ENCODE results near the gene DUSP9.

The DUSP9 gene

DNA sequence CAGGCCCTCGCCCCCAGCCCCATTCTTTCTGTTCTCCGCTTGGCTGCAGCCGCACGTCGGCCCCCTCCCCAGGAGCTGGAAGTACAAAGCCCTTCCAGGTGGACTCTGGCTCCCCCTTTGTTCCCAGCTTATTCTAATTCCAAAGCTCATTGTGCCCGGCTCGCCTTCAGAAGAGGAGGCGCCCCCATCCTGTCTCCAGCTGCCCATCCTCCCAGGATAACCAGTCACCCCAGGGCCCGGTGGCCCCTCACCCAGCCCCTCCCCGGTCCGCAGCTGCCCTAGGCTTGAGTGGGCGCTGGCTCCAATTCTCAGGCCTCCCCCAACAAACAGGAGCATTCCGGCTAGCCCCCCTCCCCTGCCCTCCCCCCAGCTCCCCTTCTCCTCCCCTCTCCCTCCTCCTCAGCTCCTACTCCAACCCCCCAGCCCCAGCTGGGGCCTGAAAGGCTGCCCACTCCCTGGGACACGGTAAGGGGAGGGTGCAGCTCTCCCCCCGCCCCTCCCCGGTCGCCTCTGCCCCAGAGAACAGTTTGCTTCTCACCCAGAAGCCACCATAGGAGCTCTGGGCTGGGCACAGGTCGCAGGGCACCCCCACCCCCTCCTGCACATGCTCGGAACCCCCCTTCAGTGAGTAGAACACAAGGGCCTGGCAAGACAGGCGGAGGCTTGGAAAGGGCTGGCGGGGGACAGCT lies 37.6 kb downstream of the DUSP9 start:
- no peak overlapping the region for H3K4me3 ChIP-seq
- H3K27ac ChIP-seq: no peak overlapping the region
- peak; percentile 33 for DNase-seq (ENCODE audit: low spot score)
- TF ChIP-seq, protein P1, sequence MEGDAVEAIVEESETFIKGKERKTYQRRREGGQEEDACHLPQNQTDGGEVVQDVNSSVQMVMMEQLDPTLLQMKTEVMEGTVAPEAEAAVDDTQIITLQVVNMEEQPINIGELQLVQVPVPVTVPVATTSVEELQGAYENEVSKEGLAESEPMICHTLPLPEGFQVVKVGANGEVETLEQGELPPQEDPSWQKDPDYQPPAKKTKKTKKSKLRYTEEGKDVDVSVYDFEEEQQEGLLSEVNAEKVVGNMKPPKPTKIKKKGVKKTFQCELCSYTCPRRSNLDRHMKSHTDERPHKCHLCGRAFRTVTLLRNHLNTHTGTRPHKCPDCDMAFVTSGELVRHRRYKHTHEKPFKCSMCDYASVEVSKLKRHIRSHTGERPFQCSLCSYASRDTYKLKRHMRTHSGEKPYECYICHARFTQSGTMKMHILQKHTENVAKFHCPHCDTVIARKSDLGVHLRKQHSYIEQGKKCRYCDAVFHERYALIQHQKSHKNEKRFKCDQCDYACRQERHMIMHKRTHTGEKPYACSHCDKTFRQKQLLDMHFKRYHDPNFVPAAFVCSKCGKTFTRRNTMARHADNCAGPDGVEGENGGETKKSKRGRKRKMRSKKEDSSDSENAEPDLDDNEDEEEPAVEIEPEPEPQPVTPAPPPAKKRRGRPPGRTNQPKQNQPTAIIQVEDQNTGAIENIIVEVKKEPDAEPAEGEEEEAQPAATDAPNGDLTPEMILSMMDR (IDR thresholded peaks at IDR 0.05): no peak

DNA sequence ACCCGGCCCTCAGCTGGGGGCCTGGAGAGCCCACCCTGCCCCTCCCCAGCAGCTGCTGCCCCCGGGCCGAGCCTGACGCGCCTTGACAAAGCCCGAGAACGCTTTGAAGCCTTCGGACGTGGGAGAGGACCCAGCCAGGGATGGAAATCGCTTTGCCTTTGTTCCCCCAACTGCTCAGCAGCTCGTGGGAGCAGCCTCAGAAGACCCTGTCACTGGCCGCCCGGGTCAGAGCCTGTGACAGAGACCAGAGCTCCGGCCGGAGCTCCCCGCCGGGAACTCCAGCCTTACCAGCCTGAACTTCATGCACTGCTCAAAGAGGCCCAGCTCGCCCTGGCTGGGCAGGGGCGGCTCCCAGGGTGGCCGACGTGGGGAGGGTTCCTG lies 38.1 kb downstream of the DUSP9 start:
- DNase-seq (ENCODE audit: low spot score): peak; percentile 60
- Histone ChIP-seq H3K4me3 (no peak overlapping the region), H3K27ac (no peak overlapping the region)
- TF ChIP-seq, protein P1 (IDR thresholded peaks at IDR 0.05): no peak

GRCh38 chrX:153685751-153686696 lies 39.0 kb downstream of the DUSP9 start:
- Histone ChIP-seq H3K27ac (no peak overlapping the region), H3K4me3 (no peak overlapping the region)
- TF ChIP-seq, protein P1 (IDR thresholded peaks at IDR 0.05): no peak
- DNase-seq (ENCODE audit: low spot score): peak; percentile 71

GRCh38 chrX:153686711-153687110 lies 39.7 kb downstream of the DUSP9 start:
- TF ChIP-seq, protein P1 (IDR thresholded peaks at IDR 0.05): no peak
- Histone ChIP-seq H3K4me3 (no peak overlapping the region), H3K27ac (no peak overlapping the region)
- no peak for DNase-seq (ENCODE audit: low spot score)

DNA sequence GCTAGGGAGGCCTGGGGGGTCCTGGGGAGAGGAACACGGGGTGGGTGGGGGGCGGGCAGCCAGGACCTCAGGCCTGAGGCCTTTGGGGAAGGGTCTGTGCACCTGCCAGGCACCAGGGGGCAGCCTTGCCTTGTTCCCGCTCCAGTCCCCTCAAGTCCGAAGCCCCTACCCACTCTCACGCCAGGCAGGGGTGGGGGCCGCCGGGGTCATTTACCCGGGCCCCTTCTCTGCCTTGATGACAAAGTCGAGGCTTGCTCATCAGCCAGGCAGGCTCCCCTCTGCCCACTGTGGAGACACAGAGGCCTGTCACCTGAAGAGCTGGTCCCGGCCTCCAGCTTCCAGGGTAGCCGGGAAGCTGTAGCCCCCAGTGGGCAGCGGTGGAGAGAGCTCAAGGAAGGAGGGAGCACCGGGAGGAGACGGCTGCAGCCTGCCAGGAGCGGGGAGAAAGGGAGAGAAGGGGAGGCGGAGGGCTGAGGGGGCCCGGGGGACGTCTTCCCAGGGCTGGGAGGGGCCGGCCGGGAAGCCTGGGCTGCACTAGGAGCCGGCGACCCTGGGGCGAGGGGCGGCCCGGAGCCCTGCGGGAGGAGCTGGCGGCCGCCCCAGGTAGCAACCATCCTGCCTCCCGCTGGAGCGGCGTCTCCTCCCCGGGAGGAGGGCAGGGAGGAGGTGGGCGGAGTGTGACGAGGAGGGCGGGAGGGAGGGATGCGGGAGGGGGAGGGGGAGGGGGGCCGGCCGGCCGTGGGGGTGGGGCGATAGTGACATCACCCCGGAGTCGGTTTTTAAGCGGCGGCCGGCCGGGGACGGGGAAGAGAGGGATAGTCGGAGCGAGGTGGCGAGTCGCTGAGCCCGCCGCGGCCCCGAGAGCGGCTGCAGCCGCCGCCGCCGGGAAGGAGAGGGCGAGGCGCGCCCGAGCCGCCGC lies 40.4 kb downstream of the DUSP9 start, which contains the start of gene SLC6A8:
TSS of gene SLC6A8 (plus strand) at position 806 of the 919 bp plus-strand sequence. CDS start 649 bp downstream, outside the sequence.
- Histone ChIP-seq H3K27ac (peak within 1 kb of the TSS; percentile 52 to 90), H3K4me3 (peak within 1 kb of the TSS; percentile 77)
- DNase-seq (ENCODE audit: low spot score): no peak
- TF ChIP-seq, protein P1 (IDR thresholded peaks at IDR 0.05): no peak

- H3K4me3 ChIP-seq: peak overlapping the region; percentile 77
- TF ChIP-seq, protein P1 (IDR thresholded peaks at IDR 0.05): no peak
- peak overlapping the region in 1 of 2 donors; percentile 90 for H3K27ac ChIP-seq
- DNase-seq (ENCODE audit: low spot score): no peak
These were observed 41.1 kb downstream of the DUSP9 start for GRCh38 chrX:153688071-153688470.

All from coronary artery (tissue), 2 donors.